CD14-positive monocyte (primary cell): ENCODE data around the gene CENPF. TPM values are rescaled to one million over a fixed set of nuclear protein-coding genes. Genes with fewer than 3 reads are reported as not detected.

Source experiments
- DNase-seq, 3 donors: peaks; one replicate each; pipeline ENCODE4 v3.0.0-alpha.2; 2011 to 2022
- H2AFZ ChIP-seq: 2 replicates; pipeline ENCODE4 v1.6.0; 2012; ENCODE audit warnings: mild to moderate bottlenecking, low read depth, low read length, inconsistent platforms; ENCODE audit not compliant: insufficient read depth, poor library complexity, severe bottlenecking
- H3K27ac ChIP-seq, 2 donors: 1 replicate in 1 of 2; 2 replicates in 1 of 2; pipeline ENCODE4 v1.5.1; 2012 to 2013; ENCODE audit warnings: low read length in 2 of 2, control low read depth in 1 of 2, inconsistent platforms in 1 of 2, low read depth in 1 of 2, mild to moderate bottlenecking in 1 of 2
- H3K27me3 ChIP-seq, 2 donors: one replicate each; pipeline versions ENCODE4 v1.6.0 to v1.6.1; 2011 to 2013; ENCODE audit warnings: low read length in 2 of 2; ENCODE audit not compliant: control insufficient read depth in 2 of 2, insufficient read depth in 2 of 2
- H3K36me3 ChIP-seq, 2 donors: replicated peaks in 1 of 2; 1 replicate in 1 of 2; 2 replicates in 1 of 2; pipeline versions ENCODE4 v1.5.1 to v1.6.1; 2012 to 2013; ENCODE audit warnings: low read length in 2 of 2, control low read depth in 1 of 2, inconsistent platforms in 1 of 2, mild to moderate bottlenecking in 1 of 2; ENCODE audit not compliant: insufficient read depth in 2 of 2, control insufficient read depth in 1 of 2
- H3K4me1 ChIP-seq, 2 donors: 1 replicate in 1 of 2; 2 replicates in 1 of 2; pipeline versions ENCODE4 v1.5.1 to v1.6.1; 2012 to 2013; ENCODE audit warnings: low read length in 2 of 2, control low read depth in 1 of 2, inconsistent platforms in 1 of 2, mild to moderate bottlenecking in 1 of 2, moderate library complexity in 1 of 2; ENCODE audit not compliant: insufficient read depth in 2 of 2, control insufficient read depth in 1 of 2
- H3K4me2 ChIP-seq: replicated peaks from 2 replicates; pipeline ENCODE3; 2012; ENCODE audit warnings: low read length, moderate library complexity, mild to moderate bottlenecking; ENCODE audit not compliant: poor library complexity, severe bottlenecking; ENCODE audit errors: extremely low read depth
- H3K4me3 ChIP-seq, 3 experiments: fragments of 200-600 bp in 1 of 3; sonication (generic) in 1 of 3; replicated peaks in 1 of 3; 1 replicate in 2 of 3; 2 replicates in 1 of 3; pipeline ENCODE4 v1.5.1; 2011 to 2013; ENCODE audit warnings: low read length in 3 of 3, mild to moderate bottlenecking in 3 of 3, control low read depth in 2 of 3, low read depth in 2 of 3, inconsistent platforms in 1 of 3, moderate library complexity in 1 of 3
- H3K79me2 ChIP-seq: 2 replicates; pipeline ENCODE4 v1.6.0; 2012; ENCODE audit warnings: mild to moderate bottlenecking, control low read depth, inconsistent platforms, low read length, moderate library complexity; ENCODE audit not compliant: insufficient read depth
- H3K9ac ChIP-seq: 2 replicates; pipeline ENCODE4 v1.6.0; 2017; ENCODE audit warnings: low read length, mild to moderate bottlenecking; ENCODE audit not compliant: insufficient read depth, poor library complexity, severe bottlenecking
- H3K9me3 ChIP-seq, 2 donors: replicated peaks in 1 of 2; 1 replicate in 1 of 2; 2 replicates in 1 of 2; pipeline versions ENCODE4 v1.5.1 to v1.6.1; 2012 to 2013; ENCODE audit warnings: low read length in 2 of 2, control low read depth in 1 of 2; ENCODE audit not compliant: control insufficient read depth in 1 of 2, insufficient read depth in 1 of 2
- H4K20me1 ChIP-seq: 2 replicates; pipeline ENCODE4 v1.6.0; 2012; ENCODE audit warnings: mild to moderate bottlenecking, low read length, control low read depth, moderate library complexity; ENCODE audit not compliant: insufficient read depth
- H3K27ac Mint-ChIP-seq, 7 donors: one replicate each; pipeline ENCODE4 v1.8.0; 2020; ENCODE audit warnings: mild to moderate bottlenecking in 7 of 7, mixed read lengths in 7 of 7, moderate library complexity in 6 of 7, inconsistent platforms in 2 of 7
- H3K27me3 Mint-ChIP-seq, 3 donors: one replicate each; pipeline ENCODE4 v1.8.0; 2021 to 2022; ENCODE audit warnings: low read depth in 3 of 3, mild to moderate bottlenecking in 3 of 3, mixed read lengths in 3 of 3, moderate library complexity in 3 of 3, inconsistent platforms in 1 of 3
- H3K36me3 Mint-ChIP-seq, 2 donors: one replicate each; pipeline ENCODE4 v1.8.0; 2020; ENCODE audit warnings: mixed read lengths in 2 of 2, inconsistent platforms in 1 of 2, mild to moderate bottlenecking in 1 of 2
- H3K4me1 Mint-ChIP-seq: one replicate; pipeline ENCODE4 v1.8.0; 2020; ENCODE audit warnings: mild to moderate bottlenecking, mixed read lengths
- H3K4me3 Mint-ChIP-seq, 2 donors: one replicate each; pipeline ENCODE4 v1.8.0; 2020; ENCODE audit warnings: mild to moderate bottlenecking in 2 of 2, mixed read lengths in 2 of 2, moderate library complexity in 1 of 2
- H3K9me3 Mint-ChIP-seq, 7 donors: one replicate each; pipeline ENCODE4 v1.8.0; 2020 to 2022; ENCODE audit warnings: mixed read lengths in 7 of 7, mild to moderate bottlenecking in 6 of 7, moderate library complexity in 6 of 7, inconsistent platforms in 2 of 7
- WGBS: methylation state at CpG from one replicate; pipeline ENCODE4 v1.1.5; 2013; ENCODE audit warnings: missing lambda C conversion rate; ENCODE audit not compliant: insufficient coverage; 5-methylcytosine and 5-hydroxymethylcytosine counted together
- intact Hi-C, 2 donors: fragments of 100-400 bp; cut with micrococcal nuclease; formaldehyde crosslinking; loops; one replicate each; pipeline versions ENCODE4 v1.15.0 to v1.15.1; 2023
- polyA plus RNA-seq, 3 donors: library from polyadenylated mRNA; depleted of rRNA in 1 of 3; unstranded in 2 of 3; stranded (reverse) in 1 of 3; fragments of 300-500 nt in 2 of 3; fragments of >200 nt in 1 of 3; fragmentation: Illumina TruSeq in 2 of 3; gene quantifications; 1 replicate in 2 of 3; 2 replicates in 1 of 3; pipeline ENCODE4 v1.2.3, GENCODE V29; 2012 to 2021
- TF ChIP-seq, protein P1 (sequence below): fragments of 200-600 bp; IDR thresholded peaks from one replicate; pipeline ENCODE4 v1.8.0; 2022; ENCODE audit warnings: antibody characterized with exemption, mild to moderate bottlenecking

The CENPF gene
- polyA plus RNA-seq, 3 donors, result 0.01 to 0.29 TPM; not detected in 1

DNA sequence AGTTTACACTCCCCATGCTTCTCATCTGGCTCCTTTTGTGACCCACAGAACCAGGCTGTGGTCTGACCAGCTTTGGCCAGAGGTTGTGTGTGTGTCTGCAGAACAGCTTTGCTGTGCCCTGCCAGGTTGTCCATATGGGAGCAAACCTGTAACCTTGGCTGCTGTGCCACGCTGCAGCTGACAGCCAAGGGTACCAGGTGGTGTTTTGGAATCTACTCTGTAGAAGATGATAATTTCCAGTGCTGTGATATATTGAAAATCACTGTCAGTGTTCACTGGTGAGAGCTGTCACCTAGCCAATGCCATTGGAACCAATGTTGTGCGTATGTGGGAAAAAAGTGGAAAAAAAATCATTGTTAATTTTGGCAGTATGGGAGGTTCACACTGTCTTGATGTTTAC, 18.2 kb downstream of the CENPF start:
- no peaks in the 10 kb centered on the region for H4K20me1 ChIP-seq
- peaks cover 0 to 3% (median 0%) of the 10 kb centered on the region in 7 donors for H3K9me3 Mint-ChIP-seq
- intact Hi-C loops, result no loop called here
- 100% methylated on average over 2 of the region's 2 CpGs for WGBS
- H3K4me2 ChIP-seq, result no peak overlapping the region
- H3K36me3 ChIP-seq, result peaks cover 60 to 90% of the 10 kb centered on the region in 2 donors
- H3K27ac ChIP-seq, result no peak overlapping the region
- no peak for DNase-seq
- H3K4me1 Mint-ChIP-seq, result no peaks in the 10 kb centered on the region
- no peak overlapping the region for H3K4me3 Mint-ChIP-seq
- no peaks in the 10 kb centered on the region for H3K27me3 Mint-ChIP-seq
- H3K79me2 ChIP-seq, result no peaks in the 10 kb centered on the region
- TF ChIP-seq, protein P1, sequence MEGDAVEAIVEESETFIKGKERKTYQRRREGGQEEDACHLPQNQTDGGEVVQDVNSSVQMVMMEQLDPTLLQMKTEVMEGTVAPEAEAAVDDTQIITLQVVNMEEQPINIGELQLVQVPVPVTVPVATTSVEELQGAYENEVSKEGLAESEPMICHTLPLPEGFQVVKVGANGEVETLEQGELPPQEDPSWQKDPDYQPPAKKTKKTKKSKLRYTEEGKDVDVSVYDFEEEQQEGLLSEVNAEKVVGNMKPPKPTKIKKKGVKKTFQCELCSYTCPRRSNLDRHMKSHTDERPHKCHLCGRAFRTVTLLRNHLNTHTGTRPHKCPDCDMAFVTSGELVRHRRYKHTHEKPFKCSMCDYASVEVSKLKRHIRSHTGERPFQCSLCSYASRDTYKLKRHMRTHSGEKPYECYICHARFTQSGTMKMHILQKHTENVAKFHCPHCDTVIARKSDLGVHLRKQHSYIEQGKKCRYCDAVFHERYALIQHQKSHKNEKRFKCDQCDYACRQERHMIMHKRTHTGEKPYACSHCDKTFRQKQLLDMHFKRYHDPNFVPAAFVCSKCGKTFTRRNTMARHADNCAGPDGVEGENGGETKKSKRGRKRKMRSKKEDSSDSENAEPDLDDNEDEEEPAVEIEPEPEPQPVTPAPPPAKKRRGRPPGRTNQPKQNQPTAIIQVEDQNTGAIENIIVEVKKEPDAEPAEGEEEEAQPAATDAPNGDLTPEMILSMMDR, result no peak
- H2AFZ ChIP-seq, result no peak overlapping the region
- H3K9ac ChIP-seq, result no peak overlapping the region
- H3K27ac Mint-ChIP-seq, result no peak overlapping the region
- H3K36me3 Mint-ChIP-seq, result peaks cover 60 to 77% of the 10 kb centered on the region in 2 donors
- H3K4me3 ChIP-seq, result no peak overlapping the region
- H3K27me3 ChIP-seq, result no peaks in the 10 kb centered on the region
- no peaks in the 10 kb centered on the region for H3K4me1 ChIP-seq
- no peaks in the 10 kb centered on the region for H3K9me3 ChIP-seq

GRCh38 chr1:214623430-214623829, 20.4 kb downstream of the CENPF start:
- Histone ChIP-seq H3K9ac (no peak overlapping the region), H3K36me3 (peaks cover 58 to 85% of the 10 kb centered on the region in 2 donors), H2AFZ (no peak overlapping the region), H4K20me1 (no peaks in the 10 kb centered on the region), H3K4me2 (no peak overlapping the region), H3K27me3 (no peaks in the 10 kb centered on the region), H3K9me3 (no peaks in the 10 kb centered on the region), H3K27ac (no peak overlapping the region), H3K79me2 (no peaks in the 10 kb centered on the region), H3K4me1 (no peaks in the 10 kb centered on the region), H3K4me3 (no peak overlapping the region)
- Mint-ChIP-seq H3K4me1 (no peaks in the 10 kb centered on the region), H3K9me3 (no peaks in the 10 kb centered on the region), H3K36me3 (peaks cover 52 to 75% of the 10 kb centered on the region in 2 donors), H3K27ac (no peak overlapping the region), H3K27me3 (no peaks in the 10 kb centered on the region), H3K4me3 (no peak overlapping the region)
- intact Hi-C loops, result no loop called here
- TF ChIP-seq, protein P1, result no peak
- no CpG with 5 or more reads among the region's 1 CpG for WGBS
- DNase-seq, result no peak
